NCI-H226 (cell line): ENCODE data around the gene ZBBX.

ENCODE experiments used
- DNase-seq: peaks from one replicate; pipeline ENCODE4 v3.0.0-alpha.2; 2015

The ZBBX gene

DNA sequence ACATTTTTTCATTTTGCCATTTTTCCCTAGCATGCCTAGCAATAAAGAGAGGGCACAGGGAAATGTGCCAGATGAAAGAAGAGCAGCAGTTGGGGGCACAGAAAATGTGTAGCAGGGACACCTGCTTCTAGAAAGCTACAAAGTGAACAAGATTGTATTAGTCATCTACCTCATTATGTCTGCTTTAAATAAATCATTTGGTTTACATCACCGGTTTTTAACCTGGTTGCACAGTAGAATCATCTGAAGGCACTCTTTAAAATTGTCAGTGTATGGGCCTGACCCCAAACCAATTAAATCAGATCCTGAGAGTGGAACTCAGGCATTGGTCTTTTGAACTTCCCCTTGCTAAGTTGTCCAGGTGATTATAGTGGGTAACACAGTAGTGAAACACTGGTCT, 73.8 kb downstream of the ZBBX start:
- no peak for DNase-seq

DNA sequence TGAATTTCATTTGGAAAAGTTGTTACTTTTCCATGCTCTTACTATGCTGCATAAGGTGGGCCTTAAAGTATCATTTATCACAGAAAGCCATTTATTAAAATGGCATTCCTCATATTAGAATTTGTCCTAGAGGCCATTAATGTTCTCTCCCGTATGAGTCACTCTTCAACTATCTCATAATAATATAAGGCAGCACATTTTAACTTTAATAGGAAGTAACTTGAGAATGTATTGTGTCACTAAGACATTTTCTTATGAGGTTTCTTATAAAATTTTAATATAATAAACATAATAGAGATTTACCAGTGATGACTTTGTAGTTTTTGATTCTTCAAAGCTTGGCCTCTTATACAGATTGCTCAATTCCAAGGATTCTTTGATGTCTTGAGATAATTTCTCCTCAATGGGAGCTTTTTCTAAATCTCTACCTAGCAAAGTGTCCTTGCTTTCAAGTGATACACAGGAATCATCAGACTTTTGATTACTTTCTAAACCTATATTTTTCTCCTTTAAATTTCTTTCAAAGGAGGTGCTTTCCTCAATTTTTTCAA, 74.7 kb downstream of the ZBBX start:
- DNase-seq, result no peak

DNA sequence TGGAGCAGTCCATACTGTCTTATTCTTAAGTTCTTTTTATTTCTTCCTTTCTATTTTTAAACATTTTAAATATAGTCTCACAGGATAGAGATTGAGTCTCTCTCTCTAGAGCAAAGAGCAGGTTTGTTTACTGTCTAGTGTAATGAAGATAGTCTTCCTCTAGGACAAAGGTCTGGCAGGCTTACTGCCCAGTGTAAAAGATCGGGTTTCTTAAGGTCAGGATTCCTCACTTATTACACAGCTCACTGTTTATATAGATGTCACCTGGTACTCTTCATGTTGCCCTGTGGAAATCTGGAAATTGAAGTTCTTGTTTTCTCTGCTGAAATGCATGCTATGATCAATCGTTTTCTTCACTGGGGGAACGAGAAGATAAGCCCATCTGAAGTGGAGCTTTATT, 76.0 kb downstream of the ZBBX start:
- no peak for DNase-seq

GRCh38 chr3:167302678-167303077, 77.4 kb downstream of the ZBBX start:
- no peak for DNase-seq

DNA sequence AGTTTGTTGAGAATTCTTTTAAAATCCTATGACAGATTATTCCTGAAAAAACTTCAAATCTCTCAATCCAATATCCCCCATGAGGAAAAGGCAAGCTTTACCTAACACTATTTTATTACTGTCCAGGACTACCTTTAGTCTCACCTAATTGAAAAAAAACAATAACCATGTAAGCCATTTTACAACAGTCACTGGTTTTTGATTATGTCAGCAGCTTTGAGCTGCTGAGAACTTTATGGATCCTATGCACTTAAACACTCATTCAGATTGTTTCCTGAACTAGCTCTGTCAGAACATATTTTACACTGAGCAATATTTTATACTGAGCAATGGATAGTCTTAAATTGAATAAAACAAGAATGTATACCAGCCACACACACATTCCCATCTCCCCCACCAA, 79.9 kb downstream of the ZBBX start:
- DNase-seq, result no peak

- DNase-seq, result no peak
Observed at GRCh38 chr3:167289435-167289834, 90.7 kb downstream of the ZBBX start.

DNA sequence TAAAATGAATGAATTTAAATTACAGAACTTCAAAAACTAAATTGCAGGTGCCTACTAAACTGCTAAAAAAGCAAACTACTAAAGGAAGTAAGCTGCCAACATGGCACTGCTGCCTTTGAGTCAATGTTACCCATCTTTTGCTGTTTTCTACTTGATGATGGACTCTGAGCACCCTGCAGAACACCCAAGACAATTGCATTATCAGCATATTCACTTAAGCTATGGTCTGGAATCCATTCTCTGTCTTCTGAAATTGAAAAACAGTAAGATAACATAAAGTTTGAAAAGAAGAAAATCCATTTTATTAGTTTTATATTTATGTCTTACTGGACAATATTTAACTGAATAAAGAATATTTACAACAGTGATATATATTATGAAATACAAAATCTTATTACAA, 91.4 kb downstream of the ZBBX start:
- no peak for DNase-seq

DNA sequence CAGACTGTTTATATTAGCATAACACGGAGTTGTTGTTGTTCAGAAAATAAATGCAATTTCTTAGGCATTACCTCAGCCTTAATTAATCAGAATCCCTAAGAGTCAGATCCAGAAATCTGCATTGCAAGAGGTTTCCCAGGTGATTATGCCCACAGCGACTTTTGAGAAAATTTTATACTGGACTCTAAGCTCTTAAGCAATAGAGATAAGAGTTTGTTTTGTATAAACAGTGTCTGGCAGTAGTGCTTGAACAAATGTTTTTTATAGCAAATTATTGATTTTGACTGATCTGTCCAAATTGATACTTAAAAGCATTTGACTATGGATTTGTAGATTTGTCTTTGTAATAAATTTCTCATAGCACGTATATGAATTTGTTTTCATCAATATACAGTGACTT, 92.8 kb downstream of the ZBBX start:
- DNase-seq, result no peak

- no peak for DNase-seq
Observed at GRCh38 chr3:167274141-167274874, 105.8 kb downstream of the ZBBX start.

- DNase-seq, result no peak
Observed at GRCh38 chr3:167253037-167253436, 127.1 kb downstream of the ZBBX start.

GRCh38 chr3:167251678-167252077, 128.4 kb downstream of the ZBBX start:
- no peak for DNase-seq

- no peak for DNase-seq
Observed at GRCh38 chr3:167246252-167246651, 133.8 kb downstream of the ZBBX start.

GRCh38 chr3:167241048-167241845, 138.8 kb downstream of the ZBBX start:
- DNase-seq, result no peak

GRCh38 chr3:167228135-167228534, 152.0 kb downstream of the ZBBX start:
- no peak for DNase-seq

GRCh38 chr3:167225821-167226220, 154.3 kb downstream of the ZBBX start:
- no peak for DNase-seq

DNA sequence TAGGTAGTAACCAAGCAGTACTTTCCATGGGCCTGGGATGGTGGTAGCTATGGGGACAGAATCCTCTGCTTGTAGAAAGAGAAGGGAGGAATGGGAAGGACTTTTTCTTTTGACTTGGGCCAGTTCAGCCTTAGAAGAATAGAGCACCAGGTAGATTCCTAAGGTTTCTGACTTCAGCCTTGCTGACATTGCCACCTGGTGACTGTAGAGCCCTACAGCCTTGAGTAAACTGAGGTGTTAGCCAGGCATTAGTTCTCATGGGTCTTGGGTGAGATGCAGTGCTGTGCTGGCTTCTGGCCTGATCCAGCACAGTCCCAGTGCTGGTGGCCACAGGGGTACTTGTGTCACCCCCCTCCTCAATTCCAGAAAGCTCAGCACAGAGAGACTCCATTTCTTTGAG, 171.1 kb downstream of the ZBBX start:
- no peak for DNase-seq

DNA sequence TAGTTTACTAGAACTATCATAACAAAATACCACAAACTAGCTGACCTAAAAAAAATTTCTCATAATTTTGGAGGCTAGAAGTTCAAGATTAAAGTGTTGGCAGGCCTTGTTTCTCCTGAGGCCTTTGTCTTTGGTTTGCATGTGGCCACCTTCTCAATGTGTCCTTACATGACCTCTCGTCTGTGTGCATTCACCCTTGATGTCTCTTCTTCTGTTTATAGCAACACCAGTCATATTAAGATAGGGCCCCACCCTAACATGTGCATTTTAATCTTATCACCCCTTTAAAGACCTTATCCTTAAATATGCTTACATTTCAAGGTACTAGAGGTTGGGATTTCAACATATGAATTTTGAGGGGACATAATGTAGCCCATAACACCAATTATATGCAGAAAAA, 177.0 kb downstream of the ZBBX start:
- no peak for DNase-seq

- no peak for DNase-seq
Observed at GRCh38 chr3:167198949-167199600, 181.0 kb downstream of the ZBBX start.
